GM13976 (cell line): ENCODE results near the gene ZNF598.
"Not testable (repeated sequence)": the region's sequence is repeated elsewhere in the genome, so short reads cannot be mapped to it uniquely, and the experiment has no call there.

Source experiments
- DNase-seq: peaks from one replicate; pipeline ENCODE4 v3.0.0; 2012; ENCODE audit warnings: low spot score
- CTCF ChIP-seq: IDR thresholded peaks from 2 replicates; pipeline ENCODE4 v1.5.1; 2012; ENCODE audit warnings: borderline replicate concordance, mild to moderate bottlenecking; ENCODE audit not compliant: insufficient read depth; ENCODE audit errors: extremely low read depth, missing control alignments, control extremely low read depth
- in situ Hi-C: fragments of 300-500 bp; cut with MboI; formaldehyde crosslinking; loops from one replicate; pipeline ENCODE4 v1.12.0; 2022; ENCODE audit warnings: low sequenced_read_pairs, mixed read lengths, inconsistent platforms; ENCODE audit not compliant: unreplicated experiment

ZNF598 gene

GRCh38 chr16:2037115-2037514 is 27.5 kb upstream of the ZNF598 start:
- no peak for TF ChIP-seq CTCF
- in situ Hi-C loops: no loop called here
- DNase-seq: no peak

GRCh38 chr16:2036200-2036966 is 26.8 kb upstream of the ZNF598 start:
- no peak for DNase-seq
- no peak for TF ChIP-seq CTCF
- in situ Hi-C loops: no loop called here

GRCh38 chr16:2035431-2036199 is 26.0 kb upstream of the ZNF598 start:
- in situ Hi-C loops: no loop called here
- TF ChIP-seq CTCF: no peak

GRCh38 chr16:2034696-2035430 is 25.2 kb upstream of the ZNF598 start:
- no peak for DNase-seq
- in situ Hi-C loops: no loop called here
- no peak for TF ChIP-seq CTCF

More at GRCh38 chr16:2035431-2036199, 26.0 kb upstream of the ZNF598 start:
- no peak for DNase-seq

GRCh38 chr16:2033909-2034695 is 24.5 kb upstream of the ZNF598 start:
- in situ Hi-C loops: not testable (repeated sequence)

GRCh38 chr16:2033057-2033908 is 23.7 kb upstream of the ZNF598 start:
- no peak for DNase-seq
- no peak for TF ChIP-seq CTCF
- in situ Hi-C loops: no loop called here

More at GRCh38 chr16:2033909-2034695, 24.5 kb upstream of the ZNF598 start:
- DNase-seq: not testable (repeated sequence)
